GM19035 (cell line): ENCODE measurements around the gene CPSF7.
"Not testable (repeated sequence)": the region's sequence is repeated elsewhere in the genome, so short reads cannot be mapped to it uniquely, and the experiment has no call there.

Source experiments
- ATAC-seq: cut with Tn5 transposase; IDR thresholded peaks from one replicate; pipeline ENCODE4 v1.9.1; 2021; ENCODE audit not compliant: unreplicated experiment

Gene CPSF7

DNA sequence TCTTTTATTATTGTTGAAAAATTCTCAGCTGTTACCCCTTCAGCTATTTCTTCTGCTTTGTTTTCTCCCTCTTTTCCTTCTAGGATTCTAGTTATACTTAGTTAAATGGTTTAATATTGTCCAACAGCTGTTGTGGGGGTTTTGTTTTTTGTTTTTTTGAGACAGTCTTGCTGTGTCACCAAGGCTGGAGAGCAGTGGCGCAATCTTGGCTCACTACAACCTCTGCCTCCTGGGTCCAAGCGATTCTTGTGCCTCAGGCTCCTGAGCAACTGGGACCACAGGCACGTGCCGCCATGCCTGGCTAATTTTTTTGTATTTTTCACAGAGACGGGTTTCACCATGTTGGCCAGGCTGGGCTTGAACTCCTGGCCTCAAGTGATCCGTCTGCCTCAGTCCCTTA is 12.8 kb upstream of the CPSF7 start:
- no peak for ATAC-seq

DNA sequence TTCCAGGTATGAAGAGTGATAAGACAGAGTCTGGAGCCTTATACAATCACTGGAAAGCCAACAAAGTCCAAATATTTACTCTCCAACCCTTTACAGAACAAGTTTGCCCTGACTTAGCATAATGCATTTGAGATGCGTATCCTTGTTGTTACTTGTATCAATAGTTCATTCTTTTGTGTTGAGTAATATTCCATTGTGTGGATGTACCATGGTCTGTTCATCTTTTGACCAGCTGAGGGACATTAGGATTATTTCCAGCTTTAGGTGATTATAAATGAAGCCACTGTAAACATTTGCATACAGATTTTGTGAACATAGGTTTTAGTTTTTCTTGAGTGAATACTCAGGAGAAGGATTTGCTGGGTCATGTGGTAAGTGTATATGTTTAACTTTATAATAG is 9.8 kb upstream of the CPSF7 start:
- ATAC-seq, result no peak

- no peak for ATAC-seq
These were observed 7.7 kb upstream of the CPSF7 start for GRCh38 chr11:61437496-61437895.

DNA sequence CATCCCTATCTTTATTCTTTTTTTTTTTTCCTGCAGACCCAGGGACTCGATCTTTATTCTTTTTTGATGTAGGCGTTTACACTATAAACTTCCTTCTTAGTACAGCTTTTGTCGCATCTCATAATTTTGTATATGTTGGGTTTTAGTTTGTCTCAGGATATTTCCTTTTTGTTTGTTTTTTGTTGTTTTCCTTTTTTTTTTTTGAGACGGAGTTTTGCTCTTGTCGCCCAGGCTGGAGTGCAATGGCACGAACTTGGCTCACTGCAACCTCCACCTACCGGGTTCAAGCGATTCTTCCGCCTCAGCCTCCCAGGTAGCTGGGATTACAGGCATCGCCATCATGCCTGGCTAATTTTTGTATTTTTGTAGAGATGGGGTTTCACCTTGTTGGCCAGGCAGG is 1.1 kb upstream of the CPSF7 start:
- ATAC-seq, result not testable (repeated sequence)

DNA sequence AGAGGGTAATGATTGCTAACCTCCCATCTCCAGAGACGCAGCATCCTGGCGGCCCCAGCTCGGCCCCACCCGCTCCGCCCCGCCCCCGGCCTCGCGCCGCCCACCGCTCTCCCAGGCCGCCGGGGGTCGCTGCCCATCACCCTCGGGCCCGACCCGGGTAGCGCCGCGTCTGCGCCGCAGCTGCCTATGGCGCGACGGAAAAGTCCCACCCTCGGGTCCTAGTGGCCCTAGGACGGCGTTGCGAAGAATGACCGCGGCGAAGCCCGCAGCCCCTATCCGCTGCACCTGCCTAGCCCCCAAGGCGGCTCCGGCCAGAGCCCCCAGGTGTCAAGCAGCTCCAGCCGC is 457 bp downstream of the CPSF7 start:
- ATAC-seq, result peak; percentile 55

DNA sequence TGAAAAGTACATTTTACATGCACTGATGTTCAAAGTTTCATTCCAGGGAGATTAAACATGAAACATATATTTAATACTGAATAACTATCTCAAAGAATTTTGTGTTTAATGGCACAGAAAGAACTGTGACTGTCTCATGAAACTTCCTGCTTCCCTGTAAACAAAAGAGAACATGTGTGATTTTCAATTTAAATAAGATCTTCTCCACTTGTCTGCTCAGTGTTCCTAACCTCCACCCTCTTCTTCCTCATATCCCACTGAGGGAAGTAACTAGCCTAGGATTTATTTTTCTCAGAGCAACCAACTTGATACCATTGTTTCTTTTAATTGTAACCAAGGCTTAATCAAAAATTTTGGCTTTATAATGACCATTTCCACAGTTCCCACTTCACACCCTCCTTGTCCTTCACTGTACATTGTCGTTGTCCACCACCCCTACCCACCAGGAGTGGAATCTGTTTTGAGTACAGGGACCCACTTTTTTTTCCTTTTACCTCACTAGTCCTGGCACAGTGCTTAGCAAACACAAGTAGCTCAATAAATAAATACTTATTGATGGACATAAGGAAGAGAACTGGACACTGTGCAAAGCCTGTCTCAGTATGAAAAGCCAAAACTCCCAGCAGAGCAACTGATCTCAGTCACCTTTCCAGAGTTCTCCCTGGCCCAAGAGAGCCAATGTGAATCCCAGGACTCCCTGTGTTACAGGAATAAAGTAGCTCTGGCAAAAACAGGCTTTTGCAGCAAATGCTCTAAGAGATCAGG is 4.2 kb downstream of the CPSF7 start:
- ATAC-seq, result no peak

DNA sequence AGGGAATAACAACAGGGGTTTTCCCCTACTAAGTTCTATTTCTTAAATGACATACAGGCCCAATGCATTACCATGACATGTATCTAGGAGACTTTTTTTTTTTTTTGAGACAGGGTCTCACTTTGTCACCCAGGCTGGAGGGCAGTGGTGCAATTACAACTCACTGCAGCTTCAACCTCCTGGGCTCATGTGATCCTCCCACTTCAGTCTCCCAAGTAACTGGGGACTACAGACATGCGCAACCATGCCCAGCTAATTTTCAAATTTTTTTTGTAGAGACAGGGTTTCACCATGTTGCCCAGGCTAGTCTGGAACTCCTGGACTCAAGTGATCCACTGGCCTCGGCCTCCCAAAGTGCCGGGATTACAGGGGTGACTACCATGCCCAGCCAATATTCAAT is 7.5 kb downstream of the CPSF7 start:
- ATAC-seq, result no peak

DNA sequence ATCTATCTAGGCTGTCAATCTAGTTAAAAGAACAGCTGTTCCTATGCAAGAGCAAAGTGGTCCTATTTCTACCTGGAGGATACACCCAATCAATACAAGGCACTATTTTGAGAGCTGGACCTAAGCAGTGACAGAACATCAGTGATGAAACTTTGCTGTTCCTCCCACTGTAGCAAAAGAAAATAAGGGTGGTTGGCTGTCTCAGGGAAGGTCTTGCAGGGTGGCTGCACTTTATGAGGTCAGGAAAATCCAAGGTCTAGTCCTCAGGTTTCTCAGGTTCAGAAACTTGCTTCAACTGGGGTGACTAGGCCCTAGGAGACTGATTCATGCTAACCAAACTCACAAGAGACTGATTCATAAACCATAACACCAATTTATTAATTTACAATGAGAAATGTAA is 11.6 kb downstream of the CPSF7 start:
- no peak for ATAC-seq

DNA sequence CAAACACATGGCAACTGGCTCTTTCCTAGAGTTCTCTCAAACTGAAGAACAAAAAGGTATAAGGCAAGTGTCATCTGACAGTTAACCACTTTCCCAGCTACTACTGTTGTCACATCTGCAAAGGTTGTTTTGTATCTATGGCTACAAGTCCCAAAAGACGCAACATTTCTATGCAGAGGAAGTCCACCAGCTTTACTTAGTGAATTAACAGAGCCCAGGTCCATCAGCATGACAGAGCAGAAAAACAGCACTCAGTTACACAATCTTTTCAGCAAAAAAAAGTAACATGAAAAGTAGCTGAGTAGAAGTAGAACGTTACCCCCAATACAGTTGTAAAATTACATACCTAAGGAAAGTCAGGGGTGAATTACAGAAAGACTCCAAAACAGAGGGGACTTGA is 12.1 kb downstream of the CPSF7 start:
- ATAC-seq, result no peak

DNA sequence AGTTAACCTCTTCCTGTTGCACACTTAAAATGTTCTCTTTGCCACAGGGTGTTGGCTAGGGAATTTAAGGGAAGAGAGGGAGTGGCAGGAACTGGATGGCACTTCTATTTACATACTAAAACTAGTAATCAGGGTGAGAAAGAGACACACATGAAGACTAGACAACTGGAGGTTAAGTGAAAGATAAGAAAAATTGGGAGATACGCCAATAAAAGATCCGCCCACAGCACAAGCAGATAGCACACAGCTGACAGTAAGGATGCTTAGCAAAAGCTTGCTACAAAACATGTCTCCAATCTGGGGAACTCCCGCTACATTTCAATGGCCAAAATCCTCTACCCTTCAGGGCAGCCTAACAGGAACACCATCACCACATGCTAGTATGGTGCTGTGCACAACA is 12.8 kb downstream of the CPSF7 start:
- ATAC-seq, result no peak

GRCh38 chr11:61415381-61415780 is 14.4 kb downstream of the CPSF7 start:
- no peak for ATAC-seq

DNA sequence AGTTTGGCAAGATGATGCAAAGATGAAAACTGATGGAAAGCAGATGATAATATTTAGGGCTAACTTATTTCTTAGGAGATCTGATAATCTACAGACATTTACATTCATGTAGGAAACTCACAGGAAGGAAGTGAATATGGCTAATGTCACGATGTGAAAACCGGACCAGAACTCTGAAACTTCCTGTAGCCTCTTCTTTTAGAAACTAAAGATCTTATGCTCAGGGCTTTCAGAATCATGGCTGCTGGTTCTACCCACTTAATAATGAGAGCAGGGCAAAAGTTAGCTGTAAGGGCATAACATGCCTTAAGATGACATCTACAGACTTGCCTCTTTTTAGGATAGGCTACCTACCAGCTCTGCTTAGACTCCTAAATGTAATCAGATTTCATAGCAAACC is 15.2 kb downstream of the CPSF7 start:
- no peak for ATAC-seq

DNA sequence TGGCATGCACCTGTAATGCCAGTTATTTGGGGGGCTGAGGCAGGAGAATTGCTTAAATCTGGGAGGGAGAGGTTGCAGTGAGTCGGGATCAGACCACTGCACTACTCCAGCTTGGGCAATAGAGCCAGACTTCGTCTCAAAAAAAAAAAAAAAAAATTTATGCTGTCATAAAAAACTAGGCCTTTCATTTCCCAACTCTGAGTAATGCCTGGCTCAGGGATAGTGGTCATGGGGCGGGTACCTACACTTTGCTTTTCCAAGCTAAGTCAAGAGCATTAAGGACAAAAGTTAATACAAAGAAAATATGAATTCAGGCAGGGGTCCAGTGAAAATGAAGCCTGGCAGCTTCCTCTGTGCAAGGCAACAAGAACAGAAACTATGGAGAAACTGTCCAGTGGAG is 16.3 kb downstream of the CPSF7 start:
- no peak for ATAC-seq

DNA sequence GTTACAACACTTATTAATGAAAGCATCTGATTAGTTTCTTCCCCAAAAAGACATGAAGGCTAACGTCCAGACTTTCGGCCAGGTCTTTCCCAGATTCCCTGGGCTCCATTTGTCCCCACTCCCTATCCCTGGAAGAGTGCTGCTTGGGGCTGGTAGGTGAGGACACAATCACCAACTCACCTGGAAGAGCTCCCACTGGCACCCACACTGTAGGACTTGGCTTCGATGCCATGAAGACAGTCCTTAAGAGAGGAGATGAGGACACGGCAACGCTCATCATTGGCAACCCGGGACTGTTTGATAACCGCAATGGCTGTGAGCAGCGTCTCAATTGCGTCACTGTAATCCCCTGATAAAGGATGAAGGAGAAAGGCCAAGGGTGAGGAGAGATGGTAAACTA is 18.2 kb downstream of the CPSF7 start:
- ATAC-seq, result no peak

GRCh38 chr11:61406991-61407728 is 22.6 kb downstream of the CPSF7 start:
- no peak for ATAC-seq

GRCh38 chr11:61406067-61406466 is 23.7 kb downstream of the CPSF7 start:
- no peak for ATAC-seq

DNA sequence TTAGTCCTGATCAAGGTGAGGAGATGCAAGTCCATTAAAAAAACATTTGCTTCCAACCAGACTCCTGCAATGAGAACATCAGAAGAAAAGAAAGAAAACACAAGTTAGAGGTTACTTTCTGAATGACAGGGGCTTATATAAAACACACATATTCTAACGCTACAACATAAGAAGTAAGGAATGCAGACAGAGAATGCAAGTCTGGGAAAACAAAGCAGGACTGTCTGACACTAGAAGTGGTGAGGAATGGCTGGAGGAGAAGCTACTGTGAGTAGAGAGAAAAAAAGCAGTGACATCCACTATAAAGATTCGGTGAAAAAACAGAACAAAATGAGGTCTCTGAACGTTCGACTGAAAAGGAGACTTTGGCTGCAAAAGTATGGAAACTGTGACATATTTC is 25.1 kb downstream of the CPSF7 start:
- no peak for ATAC-seq

DNA sequence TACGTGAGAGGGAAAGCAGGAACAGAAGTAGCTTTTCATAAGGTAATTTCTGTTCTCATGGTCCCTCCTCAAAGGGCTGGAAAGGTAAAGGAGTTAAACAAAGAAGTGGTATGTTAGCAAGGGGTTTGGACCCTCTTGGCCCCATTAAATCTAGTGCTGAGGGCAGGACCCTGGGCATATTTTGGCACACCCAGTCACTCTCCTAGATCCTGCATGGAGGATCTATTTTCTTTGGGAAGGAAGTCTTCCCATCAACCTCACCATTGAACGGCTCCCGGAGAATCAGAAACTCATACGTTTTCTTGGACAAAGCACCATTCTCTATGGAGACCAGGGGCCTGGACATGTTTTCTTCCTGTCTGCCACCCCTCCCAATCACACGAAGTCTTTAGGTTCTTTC is 25.7 kb downstream of the CPSF7 start:
- no peak for ATAC-seq

DNA sequence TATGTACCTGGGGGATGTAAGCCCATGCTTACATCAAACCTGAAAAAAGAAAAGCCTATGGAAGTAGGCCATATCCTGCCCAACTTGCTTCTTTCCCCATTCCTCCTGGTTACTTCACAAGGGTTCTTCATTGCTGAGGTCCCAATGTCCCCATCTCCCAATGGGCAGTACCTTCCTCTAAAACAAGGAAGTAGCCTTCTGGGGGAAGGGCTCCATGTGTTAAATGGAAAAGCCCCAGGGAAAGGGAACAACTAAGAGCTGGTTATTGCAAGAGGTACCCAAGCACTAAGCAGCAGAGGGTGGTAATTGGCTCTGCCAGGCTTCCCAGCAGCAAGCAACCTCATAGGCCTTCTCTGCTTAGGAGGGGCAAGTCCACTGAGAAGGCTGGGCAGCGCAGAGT is 26.1 kb downstream of the CPSF7 start:
- ATAC-seq, result no peak

DNA sequence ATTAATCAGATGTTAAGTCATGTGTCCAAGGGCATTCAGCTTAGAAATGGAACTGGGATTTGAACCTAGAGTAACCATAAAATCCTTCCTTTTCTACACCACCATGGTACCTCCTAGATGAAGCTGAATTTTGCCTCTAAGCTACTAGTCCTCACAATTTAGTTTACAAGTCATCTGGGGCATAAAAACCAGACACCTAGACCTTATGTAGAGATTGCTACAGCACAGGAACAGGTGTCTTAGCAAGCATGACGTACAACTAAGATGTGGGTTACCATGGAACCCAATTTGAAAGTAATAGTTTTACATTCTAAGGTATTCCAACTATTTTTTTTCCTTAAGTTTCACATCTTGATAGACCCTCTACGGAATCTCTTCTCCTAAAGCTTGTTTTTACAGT is 28.2 kb downstream of the CPSF7 start:
- ATAC-seq, result no peak

DNA sequence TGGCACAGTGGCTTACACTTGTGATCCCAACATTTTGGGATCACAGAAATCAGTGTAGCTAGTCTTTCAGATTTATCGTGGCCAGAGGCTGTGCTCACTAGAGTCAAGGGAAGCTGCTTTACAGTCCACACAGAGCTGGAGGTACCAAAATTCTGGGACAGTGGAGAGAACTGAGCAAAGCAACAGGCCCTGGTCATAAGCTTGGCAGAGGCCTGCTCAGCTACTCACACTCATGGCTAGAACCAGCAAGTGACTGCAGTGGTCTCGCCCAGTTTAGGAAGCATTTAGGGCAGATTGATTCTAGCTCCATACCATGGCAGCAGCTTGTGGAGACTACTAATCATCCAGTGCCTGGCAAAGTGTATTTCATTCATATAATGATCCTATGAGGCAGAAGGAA is 28.6 kb downstream of the CPSF7 start:
- ATAC-seq, result no peak

GRCh38 chr11:61392981-61393595 is 36.7 kb downstream of the CPSF7 start:
- peak; percentile 14 for ATAC-seq
